Activated CD4-positive, alpha-beta T cell treated with anti-CD3 and anti-CD28 coated beads, Interleukin-2, amount 10 ng/mL, durations not matched to agents 24 days and 14 days (primary cell): ENCODE results near the gene GPR149. TPM values are rescaled to one million over a fixed set of nuclear protein-coding genes. Genes with fewer than 3 reads are reported as not detected.
"Not testable (repeated sequence)": the region's sequence is repeated elsewhere in the genome, so short reads cannot be mapped to it uniquely, and the experiment has no call there.

Experiments used
- DNase-seq: peaks from one replicate; pipeline ENCODE4 v3.0.0; 2022
- H3K27ac Mint-ChIP-seq: one replicate; pipeline ENCODE4 v1.8.0; 2022; ENCODE audit warnings: mild to moderate bottlenecking, mixed read lengths
- H3K27me3 Mint-ChIP-seq: one replicate; pipeline ENCODE4 v1.8.0; 2022; ENCODE audit warnings: mixed read lengths
- H3K36me3 Mint-ChIP-seq: one replicate; pipeline ENCODE4 v1.8.0; 2022; ENCODE audit warnings: low read depth, mild to moderate bottlenecking, mixed read lengths
- H3K4me1 Mint-ChIP-seq: one replicate; pipeline ENCODE4 v1.8.0; 2021; ENCODE audit warnings: mixed read lengths
- H3K4me3 Mint-ChIP-seq: one replicate; pipeline ENCODE4 v1.8.0; 2022; ENCODE audit warnings: mild to moderate bottlenecking, moderate library complexity, mixed read lengths
- H3K9me3 Mint-ChIP-seq: one replicate; pipeline ENCODE4 v1.8.0; 2021; ENCODE audit warnings: mixed read lengths
- intact Hi-C: fragments of 100-400 bp; cut with micrococcal nuclease; formaldehyde crosslinking; loops from one replicate; pipeline ENCODE4 v1.15.1; 2023
- total RNA-seq: library from RNA; stranded (reverse); gene quantifications from 2 replicates; pipeline ENCODE4 v1.2.3, GENCODE V29; 2022

The GPR149 gene
- not detected in 2 replicates for total RNA-seq

DNA sequence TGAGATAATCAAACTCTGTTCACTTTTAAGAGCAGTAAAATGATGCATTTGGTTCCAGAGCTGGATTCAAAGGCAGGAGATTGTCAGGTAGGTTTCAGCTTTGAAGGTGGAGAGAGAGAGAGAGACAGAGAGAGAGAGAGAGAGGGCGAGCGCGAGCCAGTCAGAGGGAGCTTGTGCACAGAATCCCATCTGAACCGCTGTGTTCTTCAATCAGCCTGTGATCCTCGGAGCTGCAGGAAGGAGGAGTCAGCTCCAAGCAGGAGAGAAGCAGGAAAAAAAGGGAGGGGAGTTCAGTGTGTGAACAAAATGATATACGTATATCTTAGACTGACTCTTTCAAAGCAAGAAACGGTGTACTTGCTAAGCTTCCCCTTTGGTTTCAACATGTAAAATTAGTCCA lies at the start of gene GPR149:
GPR149 (minus strand) TSS at position 177 of the 400 bp plus-strand sequence. CDS start 575 bp downstream, outside the sequence.
- Mint-ChIP-seq H3K4me3 (no peak within 1 kb of the TSS), H3K9me3 (no peaks in the 10 kb centered on the region), H3K36me3 (no peaks in the 10 kb centered on the region), H3K4me1 (no peaks in the 10 kb centered on the region), H3K27me3 (peaks cover 42% of the 10 kb centered on the region), H3K27ac (no peak within 1 kb of the TSS)
- no peak for DNase-seq
- intact Hi-C loops: no loop called here

DNA sequence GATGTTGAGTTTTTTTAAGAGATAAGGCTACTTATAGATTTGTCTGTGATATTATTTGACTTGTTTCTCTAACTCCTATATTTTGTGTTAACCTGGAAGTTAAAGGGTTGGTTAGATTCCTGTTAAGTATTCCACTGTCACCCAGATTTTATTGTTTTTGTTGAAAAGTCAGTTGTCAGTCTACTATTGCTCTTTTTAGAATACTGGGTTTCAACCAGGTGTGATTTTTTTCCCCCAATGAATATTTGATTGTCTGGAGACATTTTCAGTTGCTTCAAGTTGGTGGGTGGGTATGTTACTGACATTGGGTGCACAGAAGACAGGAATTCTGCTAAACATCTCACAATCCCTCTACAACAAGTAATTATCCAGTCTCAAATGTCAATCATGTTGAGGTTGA lies 43.8 kb upstream of the GPR149 start:
- intact Hi-C loops: no loop called here
- no peaks in the 10 kb centered on the region for H3K36me3 Mint-ChIP-seq
- H3K9me3 Mint-ChIP-seq: no peaks in the 10 kb centered on the region
- H3K4me1 Mint-ChIP-seq: no peaks in the 10 kb centered on the region
- no peak for DNase-seq
- no peak overlapping the region for H3K27ac Mint-ChIP-seq
- no peaks in the 10 kb centered on the region for H3K27me3 Mint-ChIP-seq
- no peak overlapping the region for H3K4me3 Mint-ChIP-seq

GRCh38 chr3:154469585-154469984 lies 39.6 kb upstream of the GPR149 start:
- DNase-seq: no peak
- H3K4me3 Mint-ChIP-seq: no peak overlapping the region
- intact Hi-C loops: no loop called here
- no peaks in the 10 kb centered on the region for H3K36me3 Mint-ChIP-seq
- no peaks in the 10 kb centered on the region for H3K4me1 Mint-ChIP-seq
- H3K27ac Mint-ChIP-seq: no peak overlapping the region
- H3K9me3 Mint-ChIP-seq: no peaks in the 10 kb centered on the region
- H3K27me3 Mint-ChIP-seq: no peaks in the 10 kb centered on the region

DNA sequence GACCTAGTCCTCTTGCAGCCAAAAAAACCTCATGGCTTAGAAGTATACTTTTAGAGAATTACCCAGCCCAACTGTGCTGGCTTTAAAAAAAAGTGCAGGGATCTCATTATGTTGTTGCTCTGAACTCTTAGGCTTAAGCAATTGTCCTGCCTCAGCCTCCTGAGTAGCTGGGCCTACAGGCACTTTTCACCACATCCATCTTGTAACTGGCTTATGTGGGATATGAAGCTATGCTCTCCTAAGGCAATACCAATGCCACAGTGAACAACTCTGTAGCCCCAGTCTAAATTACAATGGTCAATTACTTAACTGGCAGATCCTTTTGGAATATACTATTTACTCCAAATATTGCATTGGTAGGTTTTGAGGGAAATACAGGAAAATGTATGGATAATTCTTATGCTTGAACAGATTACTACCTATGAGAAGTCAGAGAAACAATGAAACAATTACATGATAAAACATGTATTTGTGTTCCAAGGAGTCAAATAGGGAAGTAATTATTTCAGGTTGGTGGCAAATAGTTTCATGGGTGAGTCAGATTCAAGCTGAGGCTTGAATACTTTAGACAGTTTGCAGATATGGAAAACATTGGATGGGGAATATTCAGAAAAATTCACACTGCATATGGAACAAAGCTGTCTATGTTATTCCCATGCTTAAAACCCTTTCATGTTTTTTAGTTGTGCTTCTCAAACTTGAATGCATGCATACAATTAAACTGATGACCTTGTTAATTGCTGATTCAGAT lies 34.6 kb upstream of the GPR149 start:
- Mint-ChIP-seq H3K27ac (no peak overlapping the region), H3K4me3 (no peak overlapping the region), H3K36me3 (no peaks in the 10 kb centered on the region), H3K9me3 (no peaks in the 10 kb centered on the region), H3K27me3 (no peaks in the 10 kb centered on the region), H3K4me1 (no peaks in the 10 kb centered on the region)
- DNase-seq: no peak
- intact Hi-C loops: no loop called here

- intact Hi-C loops: no loop called here
- no peaks in the 10 kb centered on the region for H3K9me3 Mint-ChIP-seq
These were observed 28.6 kb upstream of the GPR149 start for GRCh38 chr3:154458560-154458959.

GRCh38 chr3:154439081-154439480 lies 9.1 kb upstream of the GPR149 start:
- H3K4me3 Mint-ChIP-seq, H3K27ac Mint-ChIP-seq, DNase-seq, H3K4me1 Mint-ChIP-seq, H3K27me3 Mint-ChIP-seq, H3K36me3 Mint-ChIP-seq, intact Hi-C loops, H3K9me3 Mint-ChIP-seq: not testable (repeated sequence)

More at GRCh38 chr3:154458560-154458959, 28.6 kb upstream of the GPR149 start:
- Mint-ChIP-seq H3K27ac (no peak overlapping the region), H3K27me3 (no peaks in the 10 kb centered on the region), H3K36me3 (no peaks in the 10 kb centered on the region), H3K4me1 (no peaks in the 10 kb centered on the region), H3K4me3 (no peak overlapping the region)
- no peak for DNase-seq

GRCh38 chr3:154431043-154431442 lies 1.1 kb upstream of the GPR149 start:
- Mint-ChIP-seq H3K4me3 (no peak overlapping the region), H3K4me1 (no peaks in the 10 kb centered on the region), H3K27me3 (peaks cover 40% of the 10 kb centered on the region), H3K36me3 (no peaks in the 10 kb centered on the region), H3K9me3 (no peaks in the 10 kb centered on the region), H3K27ac (no peak overlapping the region)
- intact Hi-C loops: no loop called here
- DNase-seq: no peak

DNA sequence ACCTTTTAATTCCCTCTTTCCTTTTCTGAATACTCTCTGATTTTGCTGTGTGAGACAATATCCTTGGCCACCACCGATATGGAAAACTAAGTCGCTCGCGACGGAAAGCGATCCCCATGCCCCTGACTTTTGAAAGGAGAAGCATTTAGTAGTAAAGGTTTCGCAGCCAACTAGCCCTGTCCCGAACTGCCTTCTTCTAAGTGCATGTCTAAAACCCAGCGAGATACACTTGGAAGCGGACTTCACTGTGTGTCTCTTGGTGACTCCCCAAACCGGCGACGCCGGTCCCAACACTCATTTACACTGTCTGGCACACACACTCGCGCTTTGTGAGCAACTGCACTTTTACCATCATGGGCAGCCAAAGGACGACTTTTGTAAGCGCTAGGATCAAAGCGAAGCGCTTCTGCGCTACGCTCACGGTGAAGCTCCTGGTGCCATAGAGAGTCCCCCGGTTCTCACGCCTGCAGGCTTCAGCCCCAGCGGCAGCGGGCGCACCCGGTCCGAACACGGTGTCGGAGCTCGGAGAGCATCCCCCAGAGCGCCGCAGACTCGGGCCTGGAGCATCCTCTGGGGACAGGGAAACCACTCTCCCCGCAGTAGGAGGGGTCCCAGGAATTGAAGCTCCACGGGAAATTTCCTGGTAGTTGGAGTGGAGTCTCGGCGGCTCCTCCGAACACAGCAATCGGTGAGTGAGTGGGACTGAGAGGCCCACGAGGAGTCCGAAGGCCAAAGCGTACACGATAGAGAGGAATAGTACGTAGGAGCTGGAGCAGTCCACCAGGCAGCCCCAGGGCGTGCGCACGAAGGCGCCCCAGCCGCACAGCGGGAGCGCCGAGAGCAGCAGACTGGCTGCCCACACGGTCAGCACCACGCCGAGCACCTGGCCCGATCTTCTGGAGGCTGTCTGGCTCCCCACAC lies 1.4 kb downstream of the GPR149 start:
- intact Hi-C loops: no loop called here
- no peak for DNase-seq
- H3K4me1 Mint-ChIP-seq: no peaks in the 10 kb centered on the region
- H3K27me3 Mint-ChIP-seq: peaks cover 42% of the 10 kb centered on the region
- H3K4me3 Mint-ChIP-seq: no peak overlapping the region
- H3K36me3 Mint-ChIP-seq: no peaks in the 10 kb centered on the region
- H3K9me3 Mint-ChIP-seq: no peaks in the 10 kb centered on the region
- H3K27ac Mint-ChIP-seq: no peak overlapping the region

- Mint-ChIP-seq H3K4me1 (no peaks in the 10 kb centered on the region), H3K27me3 (peaks cover 42% of the 10 kb centered on the region), H3K27ac (no peak overlapping the region), H3K4me3 (no peak overlapping the region), H3K9me3 (no peaks in the 10 kb centered on the region), H3K36me3 (no peaks in the 10 kb centered on the region)
- DNase-seq: no peak
- intact Hi-C loops: no loop called here
These were observed 2.2 kb downstream of the GPR149 start for GRCh38 chr3:154427685-154428285.

DNA sequence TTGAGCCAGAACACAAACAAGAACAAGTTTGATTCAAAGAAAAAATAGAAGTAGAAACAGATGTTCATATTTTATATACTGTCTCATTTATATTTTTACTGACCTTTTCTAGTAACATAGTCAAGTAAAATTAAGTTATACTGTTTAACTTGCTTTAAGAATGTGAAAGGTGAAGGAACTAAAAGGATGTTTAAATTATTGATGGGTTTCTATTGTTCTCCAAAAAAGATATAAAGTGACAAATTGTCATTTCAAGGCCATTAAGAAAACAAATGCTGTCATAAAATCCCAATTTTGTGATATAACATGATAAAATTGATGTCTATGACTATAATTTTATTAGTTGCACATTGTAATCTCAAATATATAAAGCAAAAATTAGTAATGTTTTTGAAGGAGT lies 7.3 kb downstream of the GPR149 start:
- no peaks in the 10 kb centered on the region for H3K36me3 Mint-ChIP-seq
- DNase-seq: no peak
- intact Hi-C loops: no loop called here
- H3K9me3 Mint-ChIP-seq: no peaks in the 10 kb centered on the region
- H3K27me3 Mint-ChIP-seq: peaks cover 15% of the 10 kb centered on the region
- no peak overlapping the region for H3K27ac Mint-ChIP-seq
- no peak overlapping the region for H3K4me3 Mint-ChIP-seq
- no peaks in the 10 kb centered on the region for H3K4me1 Mint-ChIP-seq

DNA sequence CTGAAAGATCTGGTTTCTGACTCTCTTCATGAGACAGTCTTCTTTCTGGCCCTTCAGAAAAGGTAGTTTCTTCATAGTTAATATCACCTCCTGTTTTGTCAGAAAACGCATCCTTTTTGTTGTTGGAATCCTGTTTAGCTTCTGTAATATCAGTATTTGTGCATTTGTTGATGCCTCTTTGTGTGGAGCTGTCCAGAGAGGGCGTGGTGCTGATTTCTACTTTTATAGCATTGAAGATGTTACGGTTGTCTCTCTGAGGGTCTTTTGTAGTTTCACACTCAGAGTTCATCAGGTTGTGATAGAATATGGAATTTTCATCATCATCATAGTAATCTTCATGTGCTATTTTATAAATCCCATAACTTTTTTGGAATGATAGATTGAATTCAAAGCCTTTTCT lies 8.9 kb downstream of the GPR149 start:
- H3K4me1 Mint-ChIP-seq: no peaks in the 10 kb centered on the region
- peak; percentile 62 for DNase-seq
- H3K27me3 Mint-ChIP-seq: peaks cover 2% of the 10 kb centered on the region
- H3K36me3 Mint-ChIP-seq: no peaks in the 10 kb centered on the region
- no peak overlapping the region for H3K27ac Mint-ChIP-seq
- no peaks in the 10 kb centered on the region for H3K9me3 Mint-ChIP-seq
- intact Hi-C loops: no loop called here
- H3K4me3 Mint-ChIP-seq: no peak overlapping the region

DNA sequence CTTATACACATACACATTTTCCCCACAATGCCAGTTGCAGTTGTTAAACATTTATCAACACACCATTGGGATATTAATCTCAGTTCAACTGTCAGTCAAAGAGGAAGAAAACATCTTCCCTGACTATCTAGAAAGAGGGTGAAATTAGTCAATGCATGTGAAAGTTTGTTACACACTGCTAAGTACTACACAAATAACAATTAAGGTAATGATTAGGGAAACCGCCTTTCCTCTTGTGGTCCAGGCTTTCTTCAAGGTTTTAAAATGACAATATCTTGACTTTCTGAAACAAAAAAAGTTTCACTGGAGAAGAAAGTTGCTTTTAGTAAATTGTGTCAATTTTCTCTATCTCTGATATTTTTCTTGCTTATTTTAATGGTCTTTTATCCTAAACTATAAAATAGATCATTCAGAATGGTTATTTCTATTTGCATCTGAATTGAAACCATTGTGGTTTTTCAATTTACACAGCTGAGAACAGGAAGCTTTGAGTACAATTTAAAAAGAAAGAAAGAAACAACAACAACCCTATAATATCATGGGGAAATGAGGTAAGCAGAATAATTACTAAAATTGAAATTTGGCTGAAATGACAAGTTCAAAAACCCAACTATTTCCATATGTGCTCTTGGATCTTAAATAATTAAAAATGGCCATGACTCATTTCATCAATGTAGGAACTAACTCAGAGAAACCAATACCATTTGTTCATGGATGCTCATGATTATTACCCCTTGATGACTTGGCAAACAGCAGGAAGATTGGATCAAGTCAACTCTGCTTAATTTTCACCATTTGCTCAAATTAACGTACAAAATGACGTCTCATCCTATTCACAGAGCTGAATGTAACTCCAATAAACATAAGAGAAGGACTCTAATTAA lies 31.7 kb downstream of the GPR149 start:
- no peak for DNase-seq
- H3K36me3 Mint-ChIP-seq: no peaks in the 10 kb centered on the region
- intact Hi-C loops: no loop called here
- H3K9me3 Mint-ChIP-seq: no peaks in the 10 kb centered on the region
- peaks cover 4% of the 10 kb centered on the region for H3K27me3 Mint-ChIP-seq
- H3K4me3 Mint-ChIP-seq: no peak overlapping the region
- H3K4me1 Mint-ChIP-seq: peaks cover 5% of the 10 kb centered on the region
- H3K27ac Mint-ChIP-seq: no peak overlapping the region

DNA sequence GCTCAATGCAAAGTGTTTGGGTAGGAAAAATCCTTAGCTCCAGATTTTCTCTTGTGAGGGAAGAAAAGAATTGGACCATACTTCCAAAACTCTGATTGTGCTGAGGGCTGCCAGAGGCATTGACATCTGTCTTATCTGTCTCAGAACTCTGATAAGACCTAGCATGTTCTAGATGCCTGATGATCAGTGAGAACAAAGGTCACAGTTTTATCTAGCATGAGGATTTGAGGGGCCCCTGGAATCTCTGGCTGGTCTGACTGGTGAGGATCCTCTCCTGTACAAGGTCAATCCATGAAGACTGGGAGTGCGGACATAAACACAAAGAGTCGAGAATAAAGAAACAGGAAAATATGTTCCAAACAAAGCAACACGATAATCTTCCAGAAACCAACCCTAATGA lies 40.1 kb downstream of the GPR149 start:
- no peak overlapping the region for H3K27ac Mint-ChIP-seq
- H3K4me1 Mint-ChIP-seq: no peaks in the 10 kb centered on the region
- DNase-seq: no peak
- H3K27me3 Mint-ChIP-seq: peaks cover 2% of the 10 kb centered on the region
- H3K9me3 Mint-ChIP-seq: no peaks in the 10 kb centered on the region
- no peaks in the 10 kb centered on the region for H3K36me3 Mint-ChIP-seq
- intact Hi-C loops: no loop called here
- no peak overlapping the region for H3K4me3 Mint-ChIP-seq
